ENCODE measurements around the gene GLRX5. TPM values are rescaled to one million over a fixed set of nuclear protein-coding genes. Genes with fewer than 3 reads are reported as not detected.

Gene GLRX5
- total and polyA plus RNA-seq, 2 experiments from 2014 or later = 91.4 to 130 TPM

DNA sequence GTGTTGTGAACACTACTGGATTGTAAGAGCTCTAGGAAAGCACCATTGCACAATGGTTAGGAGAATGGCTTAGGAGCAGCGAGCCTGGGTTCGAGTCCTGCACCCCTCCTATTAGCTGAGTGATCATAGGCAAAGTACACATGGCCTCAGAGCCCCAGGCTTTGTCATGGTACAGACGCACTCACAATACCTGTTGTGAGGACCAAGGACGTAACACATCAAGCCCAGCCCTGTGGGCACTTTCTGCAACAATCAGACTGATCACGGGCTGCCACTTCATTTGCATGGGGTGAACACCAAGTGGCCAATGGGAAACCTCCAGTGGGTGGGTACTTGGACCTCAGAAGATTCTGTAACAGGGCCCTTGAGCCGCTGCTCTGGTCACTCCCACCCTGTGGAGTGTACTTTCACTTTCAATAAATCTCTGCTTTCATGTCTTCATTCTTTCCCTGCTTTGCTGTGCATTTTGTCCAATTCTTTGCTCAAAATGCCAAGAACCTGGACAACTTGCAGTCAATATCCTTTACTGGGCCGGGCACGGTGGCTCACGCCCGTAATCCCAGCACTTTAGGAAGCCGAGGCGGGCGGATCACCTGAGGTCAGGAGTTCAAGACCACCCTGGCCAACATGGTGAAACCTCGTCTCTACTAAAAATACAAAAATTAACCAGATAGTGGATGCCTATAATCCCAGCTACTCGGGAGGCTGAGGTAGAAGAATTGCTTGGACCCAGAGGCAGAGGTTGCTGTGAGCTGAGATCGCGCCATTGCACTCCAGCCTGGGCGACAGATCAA, 28.2 kb downstream of the GLRX5 start (continued):
- TF ChIP-seq ZNF331 (CRISPR knock-in tag; IDR thresholded peaks at IDR 0.05; ENCODE audit: low read depth) = no peak
- TF ChIP-seq, protein P1, sequence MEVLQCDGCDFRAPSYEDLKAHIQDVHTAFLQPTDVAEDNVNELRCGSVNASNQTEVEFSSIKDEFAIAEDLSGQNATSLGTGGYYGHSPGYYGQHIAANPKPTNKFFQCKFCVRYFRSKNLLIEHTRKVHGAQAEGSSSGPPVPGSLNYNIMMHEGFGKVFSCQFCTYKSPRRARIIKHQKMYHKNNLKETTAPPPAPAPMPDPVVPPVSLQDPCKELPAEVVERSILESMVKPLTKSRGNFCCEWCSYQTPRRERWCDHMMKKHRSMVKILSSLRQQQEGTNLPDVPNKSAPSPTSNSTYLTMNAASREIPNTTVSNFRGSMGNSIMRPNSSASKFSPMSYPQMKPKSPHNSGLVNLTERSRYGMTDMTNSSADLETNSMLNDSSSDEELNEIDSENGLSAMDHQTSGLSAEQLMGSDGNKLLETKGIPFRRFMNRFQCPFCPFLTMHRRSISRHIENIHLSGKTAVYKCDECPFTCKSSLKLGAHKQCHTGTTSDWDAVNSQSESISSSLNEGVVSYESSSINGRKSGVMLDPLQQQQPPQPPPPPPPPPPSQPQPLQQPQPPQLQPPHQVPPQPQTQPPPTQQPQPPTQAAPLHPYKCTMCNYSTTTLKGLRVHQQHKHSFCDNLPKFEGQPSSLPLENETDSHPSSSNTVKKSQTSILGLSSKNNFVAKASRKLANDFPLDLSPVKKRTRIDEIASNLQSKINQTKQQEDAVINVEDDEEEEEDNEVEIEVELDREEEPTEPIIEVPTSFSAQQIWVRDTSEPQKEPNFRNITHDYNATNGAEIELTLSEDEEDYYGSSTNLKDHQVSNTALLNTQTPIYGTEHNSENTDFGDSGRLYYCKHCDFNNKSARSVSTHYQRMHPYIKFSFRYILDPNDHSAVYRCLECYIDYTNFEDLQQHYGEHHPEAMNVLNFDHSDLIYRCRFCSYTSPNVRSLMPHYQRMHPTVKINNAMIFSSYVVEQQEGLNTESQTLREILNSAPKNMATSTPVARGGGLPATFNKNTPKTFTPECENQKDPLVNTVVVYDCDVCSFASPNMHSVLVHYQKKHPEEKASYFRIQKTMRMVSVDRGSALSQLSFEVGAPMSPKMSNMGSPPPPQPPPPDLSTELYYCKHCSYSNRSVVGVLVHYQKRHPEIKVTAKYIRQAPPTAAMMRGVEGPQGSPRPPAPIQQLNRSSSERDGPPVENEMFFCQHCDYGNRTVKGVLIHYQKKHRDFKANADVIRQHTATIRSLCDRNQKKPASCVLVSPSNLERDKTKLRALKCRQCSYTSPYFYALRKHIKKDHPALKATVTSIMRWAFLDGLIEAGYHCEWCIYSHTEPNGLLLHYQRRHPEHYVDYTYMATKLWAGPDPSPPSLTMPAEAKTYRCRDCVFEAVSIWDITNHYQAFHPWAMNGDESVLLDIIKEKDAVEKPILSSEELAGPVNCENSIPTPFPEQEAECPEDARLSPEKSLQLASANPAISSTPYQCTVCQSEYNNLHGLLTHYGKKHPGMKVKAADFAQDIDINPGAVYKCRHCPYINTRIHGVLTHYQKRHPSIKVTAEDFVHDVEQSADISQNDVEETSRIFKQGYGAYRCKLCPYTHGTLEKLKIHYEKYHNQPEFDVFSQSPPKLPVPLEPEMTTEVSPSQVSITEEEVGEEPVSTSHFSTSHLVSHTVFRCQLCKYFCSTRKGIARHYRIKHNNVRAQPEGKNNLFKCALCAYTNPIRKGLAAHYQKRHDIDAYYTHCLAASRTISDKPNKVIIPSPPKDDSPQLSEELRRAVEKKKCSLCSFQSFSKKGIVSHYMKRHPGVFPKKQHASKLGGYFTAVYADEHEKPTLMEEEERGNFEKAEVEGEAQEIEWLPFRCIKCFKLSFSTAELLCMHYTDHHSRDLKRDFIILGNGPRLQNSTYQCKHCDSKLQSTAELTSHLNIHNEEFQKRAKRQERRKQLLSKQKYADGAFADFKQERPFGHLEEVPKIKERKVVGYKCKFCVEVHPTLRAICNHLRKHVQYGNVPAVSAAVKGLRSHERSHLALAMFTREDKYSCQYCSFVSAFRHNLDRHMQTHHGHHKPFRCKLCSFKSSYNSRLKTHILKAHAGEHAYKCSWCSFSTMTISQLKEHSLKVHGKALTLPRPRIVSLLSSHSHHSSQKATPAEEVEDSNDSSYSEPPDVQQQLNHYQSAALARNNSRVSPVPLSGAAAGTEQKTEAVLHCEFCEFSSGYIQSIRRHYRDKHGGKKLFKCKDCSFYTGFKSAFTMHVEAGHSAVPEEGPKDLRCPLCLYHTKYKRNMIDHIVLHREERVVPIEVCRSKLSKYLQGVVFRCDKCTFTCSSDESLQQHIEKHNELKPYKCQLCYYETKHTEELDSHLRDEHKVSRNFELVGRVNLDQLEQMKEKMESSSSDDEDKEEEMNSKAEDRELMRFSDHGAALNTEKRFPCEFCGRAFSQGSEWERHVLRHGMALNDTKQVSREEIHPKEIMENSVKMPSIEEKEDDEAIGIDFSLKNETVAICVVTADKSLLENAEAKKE (CRISPR knock-in tag; IDR thresholded peaks at IDR 0.05) = no peak

DNA sequence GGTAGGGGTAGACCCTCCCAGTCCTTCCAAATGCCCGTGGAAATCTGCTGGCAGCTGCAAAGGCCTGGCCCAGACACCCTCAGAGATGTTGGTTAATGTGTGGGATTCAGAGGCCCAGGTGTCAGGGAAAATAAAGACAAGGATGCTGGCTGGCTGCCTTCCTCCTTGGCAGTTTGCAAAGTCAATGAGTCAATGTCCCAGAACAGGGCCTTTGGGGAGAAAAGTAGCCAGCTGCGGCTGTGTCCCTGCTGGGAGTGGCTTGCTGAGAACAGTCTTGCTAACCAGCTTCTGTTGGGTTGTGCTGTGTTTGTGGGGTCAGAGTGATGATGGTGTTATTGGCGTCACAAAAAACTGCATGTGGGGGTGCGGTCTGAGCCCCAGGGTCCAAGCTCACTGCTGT, 29.2 kb downstream of the GLRX5 start:
- Histone ChIP-seq H3K4me1 (ENCODE audit: insufficient read depth) (peaks cover 5% of the 10 kb centered on the region), H3K27ac (ENCODE audit: low read depth) (no peak overlapping the region), H2AFZ (no peak overlapping the region), H3K4me3 (no peak overlapping the region), H3K79me2 (replicated peaks; ENCODE audit: insufficient read depth) (no peaks in the 10 kb centered on the region), H3K9me2 (ENCODE audit: insufficient read depth) (no peaks in the 10 kb centered on the region), H3K27me3 (ENCODE audit: insufficient read depth) (peaks cover 5% of the 10 kb centered on the region; the same call in 1 of the 2 replicates), H4K20me1 (replicated peaks; ENCODE audit: insufficient read depth) (no peaks in the 10 kb centered on the region), H3F3A (replicated peaks; ENCODE audit: low read depth) (no peaks in the 10 kb centered on the region), H3K36me3 (ENCODE audit: insufficient read depth) (no peaks in the 10 kb centered on the region), H3K4me2 (no peak overlapping the region)
- no peak for DNase-seq (ENCODE audit: low spot score)
- ATAC-seq = no peak
- Mint-ChIP-seq H3K4me3 (no peak overlapping the region), H3K4me1 (peaks cover 13% of the 10 kb centered on the region), H3K9me3 (no peaks in the 10 kb centered on the region), H3K27me3 (ENCODE audit: insufficient read depth, low read depth, poor library complexity) (peaks cover 7% of the 10 kb centered on the region), H3K36me3 (ENCODE audit: low read depth) (no peaks in the 10 kb centered on the region), H3K27ac (no peak overlapping the region)
- no peak for TF ChIP-seq JUNB (IDR thresholded peaks at IDR 0.05; ENCODE audit: unreplicated experiment)
- no peak for TF ChIP-seq NANOG (IDR thresholded peaks at IDR 0.05; ENCODE audit: borderline replicate concordance)
- no peak for TF ChIP-seq ZNF331 (CRISPR knock-in tag; IDR thresholded peaks at IDR 0.05; ENCODE audit: low read depth)
- TF ChIP-seq, protein P2, sequence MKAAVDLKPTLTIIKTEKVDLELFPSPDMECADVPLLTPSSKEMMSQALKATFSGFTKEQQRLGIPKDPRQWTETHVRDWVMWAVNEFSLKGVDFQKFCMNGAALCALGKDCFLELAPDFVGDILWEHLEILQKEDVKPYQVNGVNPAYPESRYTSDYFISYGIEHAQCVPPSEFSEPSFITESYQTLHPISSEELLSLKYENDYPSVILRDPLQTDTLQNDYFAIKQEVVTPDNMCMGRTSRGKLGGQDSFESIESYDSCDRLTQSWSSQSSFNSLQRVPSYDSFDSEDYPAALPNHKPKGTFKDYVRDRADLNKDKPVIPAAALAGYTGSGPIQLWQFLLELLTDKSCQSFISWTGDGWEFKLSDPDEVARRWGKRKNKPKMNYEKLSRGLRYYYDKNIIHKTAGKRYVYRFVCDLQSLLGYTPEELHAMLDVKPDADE (IDR thresholded peaks at IDR 0.05) = no peak
- TF ChIP-seq, protein P1 (CRISPR knock-in tag; IDR thresholded peaks at IDR 0.05) = no peak
- TF ChIP-seq ZNF114 (CRISPR knock-in tag; IDR thresholded peaks at IDR 0.05) = no peak
- no peak for TF ChIP-seq STAT1 (IDR thresholded peaks at IDR 0.05; ENCODE audit: unreplicated experiment)
